Osteoblast (primary cell): ENCODE results near the gene FARP1. TPM values are rescaled to one million over a fixed set of nuclear protein-coding genes. Genes with fewer than 3 reads are reported as not detected.

Source experiments
- DNase-seq: peaks from one replicate; pipeline ENCODE4 v3.0.0; 2011; ENCODE audit warnings: low spot score, mixed read lengths; ENCODE audit not compliant: insufficient read length; ENCODE audit errors: missing footprints
- H2AFZ ChIP-seq: 2 replicates; pipeline ENCODE4 v1.6.0; 2011; ENCODE audit warnings: mild to moderate bottlenecking, low read length
- H3K27ac ChIP-seq: 2 replicates; pipeline ENCODE4 v1.5.1; 2011; ENCODE audit warnings: mild to moderate bottlenecking, low read depth, low read length, moderate library complexity
- H3K27me3 ChIP-seq: 2 replicates; pipeline ENCODE4 v1.6.0; 2012; ENCODE audit warnings: mild to moderate bottlenecking, control low read depth, inconsistent platforms, low read length, moderate library complexity; ENCODE audit not compliant: insufficient read depth
- H3K36me3 ChIP-seq: 2 replicates; pipeline ENCODE4 v1.5.1; 2011; ENCODE audit warnings: mild to moderate bottlenecking, low read length, control low read depth, moderate library complexity; ENCODE audit not compliant: insufficient read depth
- H3K4me1 ChIP-seq: 2 replicates; pipeline ENCODE4 v1.5.1; 2011; ENCODE audit warnings: mild to moderate bottlenecking, low read length, control low read depth, moderate library complexity; ENCODE audit not compliant: insufficient read depth
- H3K4me2 ChIP-seq: 2 replicates; pipeline ENCODE4 v1.6.0; 2011; ENCODE audit warnings: mild to moderate bottlenecking, low read length; ENCODE audit not compliant: insufficient read depth
- H3K4me3 ChIP-seq: fragments of 200-600 bp; sonication (generic); 3 replicates; pipeline ENCODE4 v1.5.1; 2012; ENCODE audit warnings: mild to moderate bottlenecking, low read length, inconsistent platforms; ENCODE audit not compliant: insufficient read depth
- H3K79me2 ChIP-seq: 2 replicates; pipeline ENCODE4 v1.6.0; 2012; ENCODE audit warnings: mild to moderate bottlenecking, low read length, control low read depth, inconsistent platforms; ENCODE audit not compliant: insufficient read depth
- H3K9me3 ChIP-seq: 2 replicates; pipeline ENCODE4 v1.5.1; 2011; ENCODE audit warnings: low read depth, low read length, control low read depth
- H4K20me1 ChIP-seq: 2 replicates; pipeline ENCODE4 v1.6.0; 2012; ENCODE audit warnings: mild to moderate bottlenecking, low read length, control low read depth; ENCODE audit not compliant: insufficient read depth
- CTCF ChIP-seq: IDR thresholded peaks from 2 replicates; pipeline ENCODE4 v1.5.1; 2011; ENCODE audit warnings: mild to moderate bottlenecking, low read depth, low read length, moderate library complexity; ENCODE audit errors: extremely low read depth
- total RNA-seq: library from RNA; depleted of rRNA; stranded (reverse); fragments of >200 nt; gene quantifications from 2 replicates; pipeline ENCODE4 v1.2.3, GENCODE V29; 2012

The FARP1 gene
- total RNA-seq, 1 donor: 36.2 TPM

- Histone ChIP-seq H3K79me2 (peaks cover 10% of the 10 kb centered on the region), H3K9me3 (no peaks in the 10 kb centered on the region), H2AFZ (no peak overlapping the region), H3K4me1 (no peaks in the 10 kb centered on the region), H3K36me3 (peaks cover 7% of the 10 kb centered on the region), H3K4me2 (no peak overlapping the region), H3K4me3 (no peak overlapping the region), H3K27ac (no peak overlapping the region), H4K20me1 (peaks cover 40% of the 10 kb centered on the region), H3K27me3 (no peaks in the 10 kb centered on the region)
- TF ChIP-seq CTCF: no peak
- no peak for DNase-seq
Observed at GRCh38 chr13:98317573-98318171, 174.8 kb downstream of the FARP1 start.

- Histone ChIP-seq H3K9me3 (no peaks in the 10 kb centered on the region), H3K36me3 (peaks cover 7% of the 10 kb centered on the region), H3K4me1 (peaks cover under 1% of the 10 kb centered on the region), H3K4me3 (no peak overlapping the region), H3K27ac (no peak overlapping the region), H3K27me3 (no peaks in the 10 kb centered on the region), H3K4me2 (no peak overlapping the region), H2AFZ (no peak overlapping the region), H3K79me2 (peaks cover 10% of the 10 kb centered on the region), H4K20me1 (peaks cover 37% of the 10 kb centered on the region)
- DNase-seq: no peak
- TF ChIP-seq CTCF: no peak
Observed at GRCh38 chr13:98318263-98318878, 175.5 kb downstream of the FARP1 start.

DNA sequence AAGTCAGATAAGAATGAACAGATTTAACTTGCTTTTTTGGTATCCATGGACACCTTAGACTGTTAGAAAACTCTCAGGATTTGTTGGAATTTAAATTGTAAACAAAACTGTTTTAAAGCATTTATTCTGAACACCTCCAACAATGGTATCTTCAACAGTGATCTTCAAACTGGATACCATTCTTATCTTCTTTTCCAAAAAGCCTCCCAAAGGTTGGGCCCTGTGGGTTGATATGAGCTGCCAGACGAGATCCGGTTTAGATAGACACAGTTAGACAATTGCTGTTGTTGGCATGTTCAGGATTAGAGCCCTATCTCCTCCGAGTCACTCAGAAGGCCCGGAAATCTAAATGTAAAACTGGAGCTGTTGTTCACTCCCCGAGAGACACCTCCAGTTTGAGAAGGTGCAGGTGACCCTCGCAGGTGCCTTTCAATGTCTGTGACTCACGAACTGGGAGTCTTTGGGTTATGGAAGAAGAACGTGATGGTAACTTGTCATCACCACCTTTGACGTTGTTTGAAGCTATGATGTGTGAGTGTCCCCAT, 177.7 kb downstream of the FARP1 start:
- Histone ChIP-seq H3K79me2 (peaks cover 18% of the 10 kb centered on the region), H2AFZ (no peak overlapping the region), H3K9me3 (no peaks in the 10 kb centered on the region), H3K4me2 (no peak overlapping the region), H4K20me1 (peaks cover 26% of the 10 kb centered on the region), H3K4me1 (peaks cover 15% of the 10 kb centered on the region), H3K27me3 (no peaks in the 10 kb centered on the region), H3K4me3 (no peak overlapping the region), H3K27ac (no peak overlapping the region), H3K36me3 (peaks cover 7% of the 10 kb centered on the region)
- no peak for TF ChIP-seq CTCF
- no peak for DNase-seq

DNA sequence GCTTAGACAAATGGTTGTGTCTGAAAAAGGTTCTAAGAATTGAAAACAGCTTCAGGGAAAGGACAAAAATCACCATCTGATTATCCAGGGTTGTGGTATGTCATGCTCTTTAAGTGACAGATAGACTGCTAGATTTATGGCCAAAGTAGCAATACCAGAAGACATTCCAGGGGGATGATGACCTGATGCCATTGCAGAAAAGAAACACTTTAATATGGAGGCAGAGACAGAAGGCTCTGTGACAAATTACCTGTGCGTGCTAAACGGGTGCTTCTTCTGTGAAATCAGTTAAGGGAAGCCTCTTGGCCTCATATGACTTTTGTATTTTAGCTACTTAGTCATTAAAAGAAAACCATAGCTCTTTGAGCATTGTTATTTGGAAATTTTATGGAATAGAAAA, 178.5 kb downstream of the FARP1 start:
- DNase-seq: no peak
- peaks cover 23% of the 10 kb centered on the region for H4K20me1 ChIP-seq

More for the DNA sequence above, 178.5 kb downstream of the FARP1 start:
- peaks cover 3% of the 10 kb centered on the region for H3K36me3 ChIP-seq
- no peak overlapping the region for H3K4me3 ChIP-seq
- H3K27me3 ChIP-seq: no peaks in the 10 kb centered on the region
- H3K9me3 ChIP-seq: no peaks in the 10 kb centered on the region
- no peak overlapping the region for H2AFZ ChIP-seq
- H3K4me1 ChIP-seq: peaks cover 15% of the 10 kb centered on the region
- H3K4me2 ChIP-seq: no peak overlapping the region
- TF ChIP-seq CTCF: no peak
- H3K79me2 ChIP-seq: peaks cover 17% of the 10 kb centered on the region
- H3K27ac ChIP-seq: no peak overlapping the region
